Immature natural killer cell (primary cell): ENCODE measurements around the gene TAS2R13. TPM values are rescaled to one million over a fixed set of nuclear protein-coding genes. Genes with fewer than 3 reads are reported as not detected.

Source experiments
- DNase-seq, 3 donors: peaks; one replicate each; pipeline ENCODE4 v3.0.0; 2022; ENCODE audit warnings: mixed read lengths in 1 of 3
- H3K27ac Mint-ChIP-seq, 6 donors: one replicate each; pipeline ENCODE4 v1.8.0; 2020; ENCODE audit warnings: mixed read lengths in 6 of 6, mild to moderate bottlenecking in 5 of 6, inconsistent platforms in 4 of 6, moderate library complexity in 3 of 6
- H3K27me3 Mint-ChIP-seq, 3 donors: one replicate each; pipeline ENCODE4 v1.8.0; 2020 to 2021; ENCODE audit warnings: low read depth in 3 of 3, mild to moderate bottlenecking in 3 of 3, mixed read lengths in 3 of 3, moderate library complexity in 3 of 3, inconsistent platforms in 1 of 3
- H3K36me3 Mint-ChIP-seq, 3 donors: one replicate each; pipeline ENCODE4 v1.8.0; 2020; ENCODE audit warnings: mixed read lengths in 3 of 3, inconsistent platforms in 2 of 3, mild to moderate bottlenecking in 2 of 3
- H3K4me1 Mint-ChIP-seq, 2 donors: one replicate each; pipeline ENCODE4 v1.8.0; 2020; ENCODE audit warnings: inconsistent platforms in 2 of 2, mild to moderate bottlenecking in 2 of 2, mixed read lengths in 2 of 2, moderate library complexity in 1 of 2
- H3K4me3 Mint-ChIP-seq, 5 donors: one replicate each; pipeline ENCODE4 v1.8.0; 2020; ENCODE audit warnings: mild to moderate bottlenecking in 5 of 5, mixed read lengths in 5 of 5, inconsistent platforms in 3 of 5, moderate library complexity in 3 of 5
- H3K9me3 Mint-ChIP-seq, 6 donors: one replicate each; pipeline ENCODE4 v1.8.0; 2020; ENCODE audit warnings: mild to moderate bottlenecking in 6 of 6, mixed read lengths in 6 of 6, inconsistent platforms in 4 of 6, moderate library complexity in 3 of 6
- polyA plus RNA-seq, 3 donors: library from polyadenylated mRNA; unstranded; fragments of 300-500 nt; fragmentation: Illumina TruSeq; gene quantifications; one replicate each; pipeline ENCODE4 v1.2.3, GENCODE V29; 2021

Gene TAS2R13
- polyA plus RNA-seq: not detected

GRCh38 chr12:10909462-10909861 lies at the start of gene TAS2R13:
TAS2R13 (minus strand) TSS chr12:10909562; CDS start chr12:10909298, 264 bp downstream.
- no peak within 1 kb of the TSS for H3K27ac Mint-ChIP-seq
- no peaks in the 10 kb centered on the region for H3K27me3 Mint-ChIP-seq
- H3K9me3 Mint-ChIP-seq: peaks cover 4 to 12% (median 8%) of the 10 kb centered on the region in 6 donors
- DNase-seq: no peak
- no peaks in the 10 kb centered on the region for H3K4me1 Mint-ChIP-seq
- peaks cover 4 to 25% (median 9%) of the 10 kb centered on the region in 3 donors for H3K36me3 Mint-ChIP-seq
- H3K4me3 Mint-ChIP-seq: no peak within 1 kb of the TSS

- Mint-ChIP-seq H3K4me3 (no peak overlapping the region), H3K27me3 (peaks cover 0 to 4% (median 0%) of the 10 kb centered on the region in 3 donors), H3K9me3 (peaks cover 0 to 2% (median 0%) of the 10 kb centered on the region in 6 donors), H3K4me1 (peaks cover 26 to 71% of the 10 kb centered on the region in 2 donors), H3K27ac (no peak overlapping the region), H3K36me3 (peaks cover 0 to 14% (median 9%) of the 10 kb centered on the region in 3 donors)
- DNase-seq: no peak
These were observed 48.4 kb upstream of the TAS2R13 start for GRCh38 chr12:10957741-10958140.

DNA sequence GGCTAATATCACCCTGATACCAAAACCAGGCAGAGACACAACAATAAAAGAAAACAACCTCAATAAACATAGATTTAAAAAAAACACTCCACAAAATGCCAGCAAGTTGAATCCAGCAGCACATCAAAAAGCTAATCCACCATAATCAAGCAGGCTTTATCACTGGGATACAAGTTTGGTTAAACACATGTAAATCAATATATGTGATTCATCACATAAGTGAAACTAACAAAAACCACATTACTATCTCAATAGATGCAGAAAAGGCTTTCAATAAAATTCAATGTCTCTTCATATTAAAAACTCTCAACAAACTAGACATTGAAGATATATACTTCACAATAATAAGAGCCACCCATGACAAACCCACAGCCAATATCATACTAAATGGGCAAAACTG lies 46.7 kb upstream of the TAS2R13 start:
- Mint-ChIP-seq H3K36me3 (peaks cover 1 to 11% (median 6%) of the 10 kb centered on the region in 3 donors), H3K27me3 (peaks cover 0 to 3% (median 0%) of the 10 kb centered on the region in 3 donors), H3K4me3 (no peak overlapping the region), H3K4me1 (peaks cover 23 to 63% of the 10 kb centered on the region in 2 donors), H3K27ac (no peak overlapping the region), H3K9me3 (peaks cover 0 to 2% (median 0%) of the 10 kb centered on the region in 6 donors)
- no peak for DNase-seq

GRCh38 chr12:10952645-10953044 lies 43.3 kb upstream of the TAS2R13 start:
- Mint-ChIP-seq H3K9me3 (peaks cover 0 to 12% (median 4%) of the 10 kb centered on the region in 6 donors), H3K27me3 (peaks cover 0 to 3% (median 0%) of the 10 kb centered on the region in 3 donors), H3K27ac (no peak overlapping the region), H3K4me1 (peaks cover 11 to 41% of the 10 kb centered on the region in 2 donors), H3K4me3 (no peak overlapping the region), H3K36me3 (peaks cover 9 to 24% (median 17%) of the 10 kb centered on the region in 3 donors)
- no peak for DNase-seq

GRCh38 chr12:10943167-10943566 lies 33.8 kb upstream of the TAS2R13 start:
- peaks cover under 1 to 18% (median 12%) of the 10 kb centered on the region in 3 donors for H3K36me3 Mint-ChIP-seq
- DNase-seq: no peak
- H3K27ac Mint-ChIP-seq: no peak overlapping the region
- no peak overlapping the region for H3K4me3 Mint-ChIP-seq
- peaks cover 0 to 8% of the 10 kb centered on the region in 2 donors for H3K4me1 Mint-ChIP-seq
- H3K27me3 Mint-ChIP-seq: peaks cover 0 to 4% (median 0%) of the 10 kb centered on the region in 3 donors
- peaks cover 0 to 16% (median 8%) of the 10 kb centered on the region in 6 donors for H3K9me3 Mint-ChIP-seq

DNA sequence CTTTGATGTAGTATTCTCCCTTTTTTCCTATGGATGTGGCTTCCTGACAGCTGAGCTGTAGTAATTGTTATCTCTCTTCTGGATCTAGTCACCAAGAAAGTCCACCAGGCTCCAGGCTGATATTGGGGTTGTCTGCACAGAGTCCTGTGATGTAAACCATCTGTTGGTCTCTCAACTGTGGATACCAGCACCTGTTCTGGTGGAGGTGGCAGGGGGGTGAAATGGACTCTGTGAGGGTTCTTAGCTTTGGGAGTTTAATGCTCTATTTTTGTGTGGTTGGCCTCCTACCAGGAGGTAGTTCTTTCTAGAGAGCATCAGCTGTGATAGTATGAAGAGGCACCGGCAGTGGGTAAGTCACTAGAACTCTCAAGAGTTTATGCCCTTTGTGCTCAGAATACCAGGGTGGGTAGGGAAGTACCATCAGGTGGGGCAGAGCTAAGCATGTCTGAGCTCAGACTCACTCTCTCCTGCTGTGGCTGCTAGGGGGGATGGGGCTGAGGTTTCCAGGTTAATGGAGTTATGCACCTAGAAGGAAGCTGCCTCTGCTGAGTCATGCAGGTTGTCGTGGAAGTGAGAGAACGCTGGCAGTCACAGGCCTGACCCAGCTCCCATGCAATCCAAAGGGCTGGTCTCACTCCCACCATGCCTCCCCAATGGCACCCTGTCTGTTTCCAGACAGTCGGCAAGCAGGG lies 32.7 kb upstream of the TAS2R13 start:
- Mint-ChIP-seq H3K27ac (peak overlapping the region in 1 of 6 donors; percentile 1), H3K4me3 (no peak overlapping the region), H3K4me1 (peaks cover 0 to 8% of the 10 kb centered on the region in 2 donors), H3K36me3 (peaks cover 0 to 10% (median 4%) of the 10 kb centered on the region in 3 donors), H3K9me3 (peaks cover 0 to 10% (median 3%) of the 10 kb centered on the region in 6 donors), H3K27me3 (peaks cover 0 to 3% (median 0%) of the 10 kb centered on the region in 3 donors)
- DNase-seq: no peak

- no peak overlapping the region for H3K4me3 Mint-ChIP-seq
- peaks cover 0 to 4% (median under 1%) of the 10 kb centered on the region in 6 donors for H3K9me3 Mint-ChIP-seq
- no peaks in the 10 kb centered on the region for H3K27me3 Mint-ChIP-seq
- H3K36me3 Mint-ChIP-seq: peaks cover 0 to 5% (median 4%) of the 10 kb centered on the region in 3 donors
- DNase-seq: no peak
- peaks cover 0 to 8% of the 10 kb centered on the region in 2 donors for H3K4me1 Mint-ChIP-seq
- H3K27ac Mint-ChIP-seq: peak overlapping the region in 1 of 6 donors; percentile 1
These were observed 32.0 kb upstream of the TAS2R13 start for GRCh38 chr12:10941369-10941768.

- H3K27ac Mint-ChIP-seq: no peak overlapping the region
- peaks cover 0 to 4% (median 0%) of the 10 kb centered on the region in 6 donors for H3K9me3 Mint-ChIP-seq
- peaks cover 0 to 8% of the 10 kb centered on the region in 2 donors for H3K4me1 Mint-ChIP-seq
These were observed 31.0 kb upstream of the TAS2R13 start for GRCh38 chr12:10940389-10940788.

DNA sequence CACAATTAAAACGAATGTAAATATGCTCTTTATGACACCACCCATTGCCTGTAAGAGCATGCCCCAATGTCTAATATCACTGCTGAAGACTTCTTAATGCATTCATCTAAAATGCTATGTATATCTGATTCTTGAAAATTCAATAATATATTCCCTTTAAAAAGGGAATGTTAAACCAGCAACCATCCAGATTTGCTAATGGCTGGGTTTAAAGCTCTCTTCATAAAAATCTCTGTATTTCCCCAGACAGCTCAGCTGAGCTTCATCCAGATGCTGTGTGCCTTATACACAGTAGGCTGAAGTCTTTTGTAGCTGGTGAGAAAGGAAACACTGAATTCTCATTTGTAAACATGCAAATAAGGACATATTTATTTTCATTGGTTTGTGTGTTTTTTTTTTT lies 29.8 kb upstream of the TAS2R13 start, which contains the start of gene TAS2R14:
TSS of gene TAS2R14 (minus strand) at position 101 of the 400 bp plus-strand sequence. CDS start at position 45, 56 bp downstream.
- H3K36me3 Mint-ChIP-seq: no peaks in the 10 kb centered on the region
- H3K4me1 Mint-ChIP-seq: peaks cover 0 to 8% of the 10 kb centered on the region in 2 donors
- DNase-seq: no peak
- H3K27ac Mint-ChIP-seq: no peak within 1 kb of the TSS
- no peaks in the 10 kb centered on the region for H3K27me3 Mint-ChIP-seq
- no peaks in the 10 kb centered on the region for H3K9me3 Mint-ChIP-seq
- H3K4me3 Mint-ChIP-seq: no peak within 1 kb of the TSS

More at GRCh38 chr12:10940389-10940788, 31.0 kb upstream of the TAS2R13 start:
- no peaks in the 10 kb centered on the region for H3K27me3 Mint-ChIP-seq
- H3K4me3 Mint-ChIP-seq: no peak overlapping the region
- H3K36me3 Mint-ChIP-seq: peaks cover 0 to 5% (median 4%) of the 10 kb centered on the region in 3 donors
- no peak for DNase-seq

DNA sequence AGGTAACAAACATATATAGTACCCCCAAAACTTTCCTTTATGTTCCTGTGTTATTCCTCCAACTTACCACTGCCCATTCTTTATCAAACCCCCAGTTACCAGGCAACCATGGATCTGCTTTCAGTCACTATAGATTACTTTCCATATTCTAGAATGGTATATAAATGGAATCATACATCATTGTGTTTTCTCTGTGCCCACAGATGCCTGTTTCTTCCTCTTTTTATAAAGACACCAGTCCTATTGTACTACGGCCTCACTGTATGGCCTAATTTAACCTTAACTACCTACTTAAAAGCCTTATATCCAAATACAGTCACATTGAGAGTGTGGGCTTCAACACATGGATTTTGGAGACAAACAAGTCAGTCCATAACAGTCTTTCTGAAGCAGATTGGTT lies 27.1 kb upstream of the TAS2R13 start:
- DNase-seq: no peak
- H3K27ac Mint-ChIP-seq: no peak overlapping the region
- peaks cover 0 to 3% (median 0%) of the 10 kb centered on the region in 3 donors for H3K36me3 Mint-ChIP-seq
- H3K27me3 Mint-ChIP-seq: no peaks in the 10 kb centered on the region
- H3K9me3 Mint-ChIP-seq: no peaks in the 10 kb centered on the region
- H3K4me3 Mint-ChIP-seq: no peak overlapping the region
- H3K4me1 Mint-ChIP-seq: no peaks in the 10 kb centered on the region

GRCh38 chr12:10928746-10929286 lies 19.5 kb upstream of the TAS2R13 start, which contains the start of gene PRH2:
PRH2 (plus strand) TSS chr12:10929236; CDS start chr12:10929274, 38 bp downstream.
- Mint-ChIP-seq H3K27me3 (peaks cover 0 to 2% (median 1%) of the 10 kb centered on the region in 3 donors), H3K27ac (no peak within 1 kb of the TSS), H3K4me1 (no peaks in the 10 kb centered on the region), H3K36me3 (peaks cover 0 to 17% (median 4%) of the 10 kb centered on the region in 3 donors), H3K9me3 (no peaks in the 10 kb centered on the region), H3K4me3 (no peak within 1 kb of the TSS)
- no peak for DNase-seq

- Mint-ChIP-seq H3K27ac (no peak overlapping the region), H3K4me1 (no peaks in the 10 kb centered on the region), H3K27me3 (peaks cover 0 to 2% (median 1%) of the 10 kb centered on the region in 3 donors), H3K36me3 (peaks cover 0 to 12% (median 4%) of the 10 kb centered on the region in 3 donors), H3K9me3 (no peaks in the 10 kb centered on the region), H3K4me3 (no peak overlapping the region)
- DNase-seq: no peak
These were observed 16.9 kb upstream of the TAS2R13 start for GRCh38 chr12:10926269-10926668.

DNA sequence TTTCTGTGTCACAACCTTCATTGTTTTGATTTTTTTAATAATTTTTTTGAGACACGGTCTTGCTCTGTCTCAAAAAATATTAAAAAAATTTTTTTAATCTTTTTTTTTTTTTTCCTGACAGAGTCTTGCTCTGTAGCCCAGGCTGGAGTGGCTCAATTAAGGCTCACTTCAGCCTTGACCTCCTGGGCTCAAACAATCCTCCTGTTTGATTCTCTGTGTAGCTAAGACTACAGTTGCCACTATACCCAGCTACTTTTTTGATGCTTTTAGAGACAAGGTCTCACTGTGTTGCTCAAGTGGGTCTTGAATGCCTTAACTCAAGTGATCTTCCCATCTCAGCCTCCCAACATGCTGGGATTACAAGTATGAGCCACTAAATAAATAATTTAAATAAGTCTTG lies 10.4 kb upstream of the TAS2R13 start:
- Mint-ChIP-seq H3K9me3 (no peaks in the 10 kb centered on the region), H3K27ac (no peak overlapping the region), H3K4me1 (no peaks in the 10 kb centered on the region), H3K36me3 (peaks cover 0 to 2% (median 1%) of the 10 kb centered on the region in 3 donors), H3K27me3 (peaks cover 0 to 5% (median 3%) of the 10 kb centered on the region in 3 donors), H3K4me3 (no peak overlapping the region)
- no peak for DNase-seq

GRCh38 chr12:10910380-10910779 lies 1.0 kb upstream of the TAS2R13 start:
- peaks cover 0 to 3% (median 0%) of the 10 kb centered on the region in 6 donors for H3K9me3 Mint-ChIP-seq
- no peak for DNase-seq

More at GRCh38 chr12:10910380-10910779, 1.0 kb upstream of the TAS2R13 start:
- H3K27ac Mint-ChIP-seq: no peak overlapping the region
- no peaks in the 10 kb centered on the region for H3K27me3 Mint-ChIP-seq
- no peak overlapping the region for H3K4me3 Mint-ChIP-seq
- peaks cover 0 to 16% (median 0%) of the 10 kb centered on the region in 3 donors for H3K36me3 Mint-ChIP-seq
- no peaks in the 10 kb centered on the region for H3K4me1 Mint-ChIP-seq
